Upper lobe of left lung (tissue), 4 donors: ENCODE data around the gene ALLC.

ENCODE experiments used
- CTCF ChIP-seq, 6 experiments: fragments of 450-650 bp in 4 of 6; fragments of 200-600 bp in 2 of 6; sonication (generic) in 2 of 6; IDR thresholded peaks; one replicate each; pipeline ENCODE4 v1.5.1; 2016 to 2019; ENCODE audit warnings: antibody characterized with exemption in 6 of 6
- EP300 ChIP-seq, 4 donors: sonication (generic); formaldehyde crosslinking; IDR thresholded peaks; one replicate each; pipeline ENCODE4 v1.5.1; 2017; ENCODE audit warnings: antibody characterized with exemption in 4 of 4, control low read depth in 2 of 4
- POLR2A ChIP-seq, 4 donors: fragments of 450-650 bp; IDR thresholded peaks; one replicate each; pipeline ENCODE4 v1.5.1; 2016 to 2017; ENCODE audit warnings: antibody characterized with exemption in 4 of 4, mild to moderate bottlenecking in 2 of 4
- POLR2AphosphoS5 ChIP-seq, 2 donors: sonication (generic); formaldehyde crosslinking; IDR thresholded peaks; one replicate each; pipeline ENCODE4 v1.5.1; 2017; ENCODE audit warnings: antibody characterized with exemption in 2 of 2

GRCh38 chr2:3703236-3703756 lies 45.3 kb downstream of the ALLC start, which contains the start of gene DCDC2C:
- TF ChIP-seq CTCF (IDR thresholded peaks at IDR 0.05) (no peak), EP300 (IDR thresholded peaks at IDR 0.05) (no peak), POLR2A (IDR thresholded peaks at IDR 0.05) (no peak), POLR2AphosphoS5 (IDR thresholded peaks at IDR 0.05) (no peak)
